H9 (cell line): ENCODE results near the gene RAD54L. TPM values are rescaled to one million over a fixed set of nuclear protein-coding genes. Genes with fewer than 3 reads are reported as not detected.
A peak's percentile ranks its signal among the peaks of the same experiment; 100 is the strongest.

ENCODE experiments used
- DNase-seq: peaks from one replicate; pipeline ENCODE4 v3.0.0-alpha.2; 2017
- H2AFZ ChIP-seq: one replicate; pipeline ENCODE4 v1.6.1; 2013; ENCODE audit warnings: mild to moderate bottlenecking, low read length, control low read depth, moderate library complexity
- H2AK5ac ChIP-seq: 2 replicates; pipeline ENCODE4 v1.6.1; 2013; ENCODE audit warnings: low read length, control low read depth, mixed read lengths; ENCODE audit not compliant: insufficient read length
- H2BK120ac ChIP-seq: one replicate; pipeline ENCODE4 v1.6.1; 2013; ENCODE audit warnings: low read depth, mild to moderate bottlenecking, low read length, control low read depth, inconsistent platforms; ENCODE audit not compliant: poor library complexity, severe bottlenecking
- H2BK12ac ChIP-seq: 2 replicates; pipeline ENCODE4 v1.6.1; 2013; ENCODE audit warnings: low read length, control low read depth, mixed read lengths, low read depth; ENCODE audit not compliant: insufficient read length
- H2BK15ac ChIP-seq: 2 replicates; pipeline ENCODE4 v1.6.1; 2013; ENCODE audit warnings: low read depth, low read length, control low read depth
- H2BK20ac ChIP-seq: one replicate; pipeline ENCODE4 v1.6.1; 2013; ENCODE audit warnings: low read depth, mild to moderate bottlenecking, low read length, control low read depth, inconsistent platforms; ENCODE audit not compliant: poor library complexity, severe bottlenecking
- H2BK5ac ChIP-seq: 2 replicates; pipeline ENCODE4 v1.6.1; 2013; ENCODE audit warnings: low read length, control low read depth, mixed read lengths; ENCODE audit not compliant: insufficient read length
- H3K14ac ChIP-seq: 2 replicates; pipeline ENCODE4 v1.6.1; 2013; ENCODE audit warnings: low read length, control low read depth; ENCODE audit not compliant: insufficient read depth
- H3K18ac ChIP-seq: 2 replicates; pipeline ENCODE4 v1.6.1; 2013; ENCODE audit warnings: low read depth, mild to moderate bottlenecking, mixed read lengths, low read length, control low read depth; ENCODE audit not compliant: insufficient read length
- H3K23ac ChIP-seq: 2 replicates; pipeline ENCODE4 v1.6.1; 2013; ENCODE audit warnings: low read length, control low read depth, mixed read lengths, low read depth; ENCODE audit not compliant: insufficient read length
- H3K23me2 ChIP-seq: 2 replicates; pipeline ENCODE4 v1.6.1; 2013; ENCODE audit warnings: low read depth, mild to moderate bottlenecking, mixed read lengths, low read length, control low read depth; ENCODE audit not compliant: insufficient read length, poor library complexity, severe bottlenecking
- H3K27ac ChIP-seq: 2 replicates; pipeline ENCODE4 v1.5.1; 2013; ENCODE audit warnings: low read length, control low read depth, mixed read lengths, low read depth; ENCODE audit not compliant: insufficient read length
- H3K27me3 ChIP-seq: 2 replicates; pipeline ENCODE4 v1.6.1; 2013; ENCODE audit warnings: low read length, control low read depth, inconsistent platforms; ENCODE audit not compliant: insufficient read depth
- H3K4ac ChIP-seq: 2 replicates; pipeline ENCODE4 v1.6.1; 2013; ENCODE audit warnings: low read depth, mild to moderate bottlenecking, control low read depth, inconsistent platforms, low read length, moderate library complexity
- H3K4me1 ChIP-seq: 2 replicates; pipeline ENCODE4 v1.6.1; 2013; ENCODE audit warnings: low read length, control low read depth, inconsistent platforms; ENCODE audit not compliant: insufficient read depth
- H3K4me2 ChIP-seq: 2 replicates; pipeline ENCODE4 v1.6.1; 2013; ENCODE audit warnings: low read length, control low read depth, mixed read lengths; ENCODE audit not compliant: insufficient read length, insufficient read depth
- H3K56ac ChIP-seq: 2 replicates; pipeline ENCODE4 v1.6.1; 2013; ENCODE audit warnings: low read depth, mild to moderate bottlenecking, mixed read lengths, low read length, control low read depth; ENCODE audit not compliant: insufficient read length
- H3K79me1 ChIP-seq: 2 replicates; pipeline ENCODE4 v1.6.1; 2013; ENCODE audit warnings: low read depth, mild to moderate bottlenecking, moderate library complexity, low read length, control low read depth, inconsistent platforms; ENCODE audit not compliant: insufficient read depth, poor library complexity, severe bottlenecking
- H3K79me2 ChIP-seq: 2 replicates; pipeline ENCODE4 v1.6.1; 2013; ENCODE audit warnings: low read length, control low read depth, inconsistent platforms; ENCODE audit not compliant: insufficient read depth
- H3K9ac ChIP-seq: 2 replicates; pipeline ENCODE4 v1.6.1; 2013; ENCODE audit warnings: low read length, control low read depth, mixed read lengths; ENCODE audit not compliant: insufficient read length; ENCODE audit errors: extremely low read depth
- H3K9me3 ChIP-seq: one replicate; pipeline ENCODE4 v1.6.1; 2013; ENCODE audit warnings: low read depth, low read length, inconsistent platforms; ENCODE audit not compliant: control insufficient read depth
- H3T11ph ChIP-seq: one replicate; pipeline ENCODE4 v1.6.1; 2013; ENCODE audit warnings: mild to moderate bottlenecking, low read length, control low read depth, inconsistent platforms
- H4K20me1 ChIP-seq: one replicate; pipeline ENCODE4 v1.6.1; 2013; ENCODE audit not compliant: control insufficient read depth, insufficient read length, insufficient read depth
- H4K5ac ChIP-seq: 2 replicates; pipeline ENCODE4 v1.6.1; 2013; ENCODE audit warnings: low read depth, mild to moderate bottlenecking, mixed read lengths, low read length, control low read depth; ENCODE audit not compliant: insufficient read length
- H4K8ac ChIP-seq: replicated peaks from 2 replicates; pipeline ENCODE4 v1.6.1; 2013; ENCODE audit warnings: low read length, control low read depth, mixed read lengths, low read depth; ENCODE audit not compliant: insufficient read length
- H4K91ac ChIP-seq: 2 replicates; pipeline ENCODE4 v1.6.1; 2013; ENCODE audit warnings: low read depth, mild to moderate bottlenecking, moderate library complexity, mixed read lengths, low read length, control low read depth; ENCODE audit not compliant: insufficient read length
- H3K27ac Mint-ChIP-seq, 3 experiments: 2 replicates in 2 of 3; 3 replicates in 1 of 3; pipeline ENCODE4 v1.8.0; 2020 to 2021; ENCODE audit warnings: mixed read lengths in 3 of 3, mild to moderate bottlenecking in 1 of 3, moderate library complexity in 1 of 3
- H3K27me3 Mint-ChIP-seq: 2 replicates; pipeline ENCODE4 v1.8.0; 2021; ENCODE audit warnings: low read depth, mild to moderate bottlenecking, moderate library complexity, mixed read lengths
- H3K36me3 Mint-ChIP-seq, 3 experiments: 2 replicates in 2 of 3; 3 replicates in 1 of 3; pipeline ENCODE4 v1.8.0; 2020 to 2021; ENCODE audit warnings: low read depth in 3 of 3, mixed read lengths in 3 of 3; ENCODE audit not compliant: insufficient read depth in 1 of 3
- H3K4me1 Mint-ChIP-seq, 2 experiments: 2 replicates each; pipeline ENCODE4 v1.8.0; 2020; ENCODE audit warnings: mixed read lengths in 2 of 2
- H3K4me3 Mint-ChIP-seq, 2 experiments: 2 replicates in 1 of 2; 3 replicates in 1 of 2; pipeline ENCODE4 v1.8.0; 2020 to 2021; ENCODE audit warnings: mild to moderate bottlenecking in 2 of 2, mixed read lengths in 2 of 2, moderate library complexity in 1 of 2
- H3K9me3 Mint-ChIP-seq, 2 experiments: 2 replicates in 1 of 2; 3 replicates in 1 of 2; pipeline ENCODE4 v1.8.0; 2020; ENCODE audit warnings: mild to moderate bottlenecking in 2 of 2, mixed read lengths in 2 of 2, moderate library complexity in 1 of 2
- WGBS: extraction: QIAGEN DNeasy Blood & Tissue Kit; methylation state at CpG from one replicate; pipeline ENCODE4 v1.1.7; 2013; ENCODE audit warnings: missing lambda C conversion rate, low lambda C conversion rate, mixed read lengths; ENCODE audit not compliant: insufficient read length; ENCODE audit errors: extremely low coverage; 5-methylcytosine and 5-hydroxymethylcytosine counted together
- total RNA-seq: library from RNA; stranded (reverse); gene quantifications from 2 replicates; pipeline ENCODE4 v1.2.1, GENCODE V29; 2021
- TF ChIP-seq, protein P1 (sequence below): fragments of 200-600 bp; sonication (generic); conservative IDR thresholded peaks from 3 replicates; pipeline ENCODE4 v1.8.0; 2021; ENCODE audit warnings: antibody characterized with exemption, mild to moderate bottlenecking

Gene RAD54L
- total RNA-seq, 1 experiment from 2014 or later, result 43.4 TPM

DNA sequence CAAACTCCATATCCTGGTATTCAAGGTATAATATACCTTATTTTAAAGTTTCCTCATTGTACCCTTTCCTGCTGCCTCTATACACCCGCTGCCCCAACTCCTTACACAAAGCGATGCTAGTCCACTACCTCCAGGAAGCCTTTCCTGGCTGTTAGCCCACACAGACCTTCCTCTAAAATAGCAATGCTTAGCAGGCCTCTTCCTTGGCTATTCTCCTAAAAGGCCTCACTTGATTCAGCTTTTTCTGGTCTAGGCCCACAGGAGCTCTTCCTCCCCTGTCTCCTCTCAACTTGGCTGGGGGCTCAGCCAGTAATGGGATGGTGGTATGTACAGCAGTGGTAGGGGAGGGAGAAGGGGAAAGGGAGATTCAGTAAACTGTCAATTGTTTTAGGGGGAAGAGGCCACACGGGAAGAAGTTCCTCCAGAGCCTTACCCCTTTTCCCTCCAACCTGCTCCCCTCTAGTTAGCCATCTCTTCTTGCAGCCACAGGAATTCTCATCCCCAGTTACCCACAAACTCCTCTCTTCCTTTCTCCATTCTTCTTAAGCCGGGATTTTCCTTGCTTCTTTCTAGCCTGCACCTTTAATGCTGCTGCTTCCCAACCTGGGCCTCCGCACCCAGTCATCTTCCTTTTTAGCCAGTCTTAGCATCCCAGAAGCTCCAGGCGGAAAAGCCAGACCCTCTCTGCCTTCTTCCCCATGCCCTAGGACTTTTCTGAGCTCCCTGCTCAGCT is 53.3 kb downstream of the RAD54L start:
- H2BK120ac ChIP-seq, result no peak overlapping the region
- TF ChIP-seq, protein P1, sequence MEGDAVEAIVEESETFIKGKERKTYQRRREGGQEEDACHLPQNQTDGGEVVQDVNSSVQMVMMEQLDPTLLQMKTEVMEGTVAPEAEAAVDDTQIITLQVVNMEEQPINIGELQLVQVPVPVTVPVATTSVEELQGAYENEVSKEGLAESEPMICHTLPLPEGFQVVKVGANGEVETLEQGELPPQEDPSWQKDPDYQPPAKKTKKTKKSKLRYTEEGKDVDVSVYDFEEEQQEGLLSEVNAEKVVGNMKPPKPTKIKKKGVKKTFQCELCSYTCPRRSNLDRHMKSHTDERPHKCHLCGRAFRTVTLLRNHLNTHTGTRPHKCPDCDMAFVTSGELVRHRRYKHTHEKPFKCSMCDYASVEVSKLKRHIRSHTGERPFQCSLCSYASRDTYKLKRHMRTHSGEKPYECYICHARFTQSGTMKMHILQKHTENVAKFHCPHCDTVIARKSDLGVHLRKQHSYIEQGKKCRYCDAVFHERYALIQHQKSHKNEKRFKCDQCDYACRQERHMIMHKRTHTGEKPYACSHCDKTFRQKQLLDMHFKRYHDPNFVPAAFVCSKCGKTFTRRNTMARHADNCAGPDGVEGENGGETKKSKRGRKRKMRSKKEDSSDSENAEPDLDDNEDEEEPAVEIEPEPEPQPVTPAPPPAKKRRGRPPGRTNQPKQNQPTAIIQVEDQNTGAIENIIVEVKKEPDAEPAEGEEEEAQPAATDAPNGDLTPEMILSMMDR, result no peak
- no peak overlapping the region for H2BK20ac ChIP-seq
- H3K4me1 ChIP-seq, result no peaks in the 10 kb centered on the region; the same call in 1 of the 2 replicates
- no peak for DNase-seq
- peaks cover 30 to 39% (median 32%) of the 10 kb centered on the region in 3 experiments for H3K36me3 Mint-ChIP-seq
- H3K4ac ChIP-seq, result no peak overlapping the region; the same call in 1 of the 2 replicates
- H3K9me3 ChIP-seq, result no peaks in the 10 kb centered on the region
- H3K4me2 ChIP-seq, result peak overlapping the region; percentile 61
- H3K9ac ChIP-seq, result peak overlapping the region; percentile 39
- H3T11ph ChIP-seq, result no peak overlapping the region
- no peak overlapping the region for H3K27ac ChIP-seq
- peak overlapping the region; percentile 66 to 97 (median 80) for H3K27ac Mint-ChIP-seq
- H3K56ac ChIP-seq, result no peak overlapping the region
- no peak overlapping the region for H3K18ac ChIP-seq
- no peaks in the 10 kb centered on the region for H4K20me1 ChIP-seq
- H3K14ac ChIP-seq, result no peak overlapping the region
- WGBS, result no CpG with 5 or more reads among the region's 6 CpGs
- H3K23me2 ChIP-seq, result peaks cover 13% of the 10 kb centered on the region
- H2BK12ac ChIP-seq, result no peak overlapping the region
- no peak overlapping the region for H2AFZ ChIP-seq
- H3K23ac ChIP-seq, result no peak overlapping the region
- H3K27me3 Mint-ChIP-seq, result no peaks in the 10 kb centered on the region; the same call in 1 of the 2 replicates
- peaks cover 29 to 42% of the 10 kb centered on the region in 2 experiments for H3K4me1 Mint-ChIP-seq
- no peak overlapping the region for H4K91ac ChIP-seq
- H4K8ac ChIP-seq, result no peak overlapping the region
- H4K5ac ChIP-seq, result no peak overlapping the region
- no peaks in the 10 kb centered on the region for H3K27me3 ChIP-seq
- H3K79me1 ChIP-seq, result peaks cover 4% of the 10 kb centered on the region
- H2AK5ac ChIP-seq, result no peak overlapping the region
- no peak overlapping the region for H2BK15ac ChIP-seq
- peak overlapping the region; percentile 100 for H3K4me3 Mint-ChIP-seq
- peaks cover 0 to 3% of the 10 kb centered on the region in 2 experiments; a peak in 1 of 5 replicates for H3K9me3 Mint-ChIP-seq
- no peak overlapping the region for H2BK5ac ChIP-seq
- peaks cover 28% of the 10 kb centered on the region; the same call in 1 of the 2 replicates for H3K79me2 ChIP-seq
